ENCODE measurements around the gene VTI1A.
"Not testable (repeated sequence)": the region's sequence is repeated elsewhere in the genome, so short reads cannot be mapped to it uniquely, and the experiment has no call there.

The VTI1A gene

DNA sequence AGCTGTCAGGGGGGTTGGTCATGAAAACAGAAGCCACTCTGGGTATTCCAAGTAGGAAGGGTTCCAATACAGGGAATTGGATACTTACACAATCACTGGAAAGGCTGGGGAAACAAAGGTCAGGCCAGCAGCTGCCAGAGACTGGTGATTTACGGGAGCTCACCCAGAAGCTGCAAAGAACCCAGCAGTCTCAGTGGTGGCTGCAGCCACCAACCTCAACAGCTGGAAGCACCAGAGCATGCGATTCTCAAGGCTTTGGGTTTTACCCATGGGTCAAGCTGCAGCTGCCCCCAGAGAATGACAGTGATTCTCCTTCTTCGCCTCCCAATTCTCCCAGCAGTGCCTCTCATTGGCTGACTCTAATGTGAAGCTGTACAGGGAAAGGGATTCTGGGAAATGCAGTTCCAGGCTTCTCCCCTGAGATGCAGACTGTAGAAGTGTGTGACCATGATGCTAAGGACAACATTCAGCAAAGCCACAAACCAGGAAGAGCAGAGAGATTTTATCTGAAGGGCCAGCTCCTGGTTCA is 395.9 kb downstream of the VTI1A start:
- no peak for DNase-seq

DNA sequence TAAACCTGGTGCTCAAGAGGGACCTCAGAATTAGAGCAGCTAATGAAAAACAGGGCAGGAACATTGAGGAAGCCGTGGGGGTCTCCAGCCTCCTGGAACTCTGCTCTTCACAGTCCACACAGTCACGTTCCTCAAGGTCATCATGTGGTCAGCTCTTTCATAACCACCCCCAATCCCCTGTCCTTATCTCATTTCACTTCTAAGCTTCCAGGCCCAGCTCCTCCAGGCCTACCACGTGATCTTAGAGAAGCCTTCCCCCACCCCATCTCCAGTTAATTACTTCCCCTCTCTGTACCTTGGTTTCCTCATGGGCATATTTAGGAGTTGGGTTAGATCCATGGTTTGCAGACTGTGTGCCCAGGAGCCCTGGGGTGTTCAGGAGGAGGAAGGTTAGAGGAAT is 396.6 kb downstream of the VTI1A start:
- DNase-seq = no peak

- DNase-seq = no peak
Observed at GRCh38 chr10:112844681-112845544, 397.9 kb downstream of the VTI1A start.

DNA sequence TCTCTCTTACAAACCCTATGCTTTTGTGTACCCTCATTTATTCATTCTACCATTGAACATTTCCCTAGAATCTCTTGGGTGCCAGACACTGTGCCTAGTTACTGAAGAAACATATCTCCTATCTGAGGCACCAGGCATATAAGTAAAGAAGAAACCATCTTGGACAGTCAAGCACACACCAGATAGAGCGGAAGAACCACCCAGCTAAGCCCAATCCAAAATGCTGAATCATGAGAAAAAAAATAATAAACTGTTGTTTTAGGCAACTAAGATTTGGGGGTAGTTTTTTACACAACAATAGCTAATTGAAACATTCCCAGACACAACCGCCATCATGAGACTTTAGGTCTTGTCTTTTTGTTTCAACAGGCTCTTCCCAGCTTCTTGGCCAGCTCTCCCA is 400.8 kb downstream of the VTI1A start:
- DNase-seq = no peak

- no peak for DNase-seq
Observed at GRCh38 chr10:112848228-112848627, 401.2 kb downstream of the VTI1A start.

GRCh38 chr10:112848868-112849430 is 401.9 kb downstream of the VTI1A start:
- no peak for DNase-seq

DNA sequence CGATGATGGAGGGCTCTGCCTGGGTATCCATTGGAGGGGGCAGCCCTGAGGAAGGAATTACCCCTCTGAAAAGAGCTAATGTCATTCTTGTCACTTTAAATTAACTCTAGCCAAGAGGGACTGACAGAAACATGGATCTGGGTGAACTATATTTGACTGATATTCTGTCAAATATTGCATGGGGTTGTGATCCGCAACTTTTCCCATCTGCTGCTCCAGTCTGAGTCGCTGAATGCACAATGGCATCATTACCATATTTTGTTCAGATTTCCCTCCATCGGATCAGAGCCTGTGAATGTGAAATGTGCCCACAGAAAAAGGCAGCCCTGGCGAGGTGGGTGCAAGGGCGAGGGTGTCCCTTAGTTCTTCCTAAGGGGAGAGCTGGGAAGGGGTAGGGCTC is 402.5 kb downstream of the VTI1A start:
- no peak for DNase-seq

DNA sequence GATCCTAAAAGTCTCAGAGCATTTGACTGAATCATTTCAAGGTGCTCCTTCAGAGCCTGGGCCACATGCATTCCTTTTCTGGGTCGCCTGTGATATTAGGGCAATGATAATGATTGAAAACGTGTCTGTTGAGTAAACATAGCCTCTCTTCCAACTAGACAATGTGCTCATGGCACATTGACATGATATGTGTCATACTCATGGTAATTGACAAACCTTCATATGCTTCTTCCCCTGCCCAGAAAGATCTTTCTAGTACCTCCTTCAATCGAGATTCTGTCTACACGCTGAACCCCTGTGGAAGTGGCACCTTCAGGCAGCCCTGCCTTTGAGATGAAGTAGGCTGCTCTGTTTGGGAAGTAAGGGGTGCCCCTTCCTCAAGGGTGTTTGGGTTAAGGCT is 404.2 kb downstream of the VTI1A start:
- no peak for DNase-seq

DNA sequence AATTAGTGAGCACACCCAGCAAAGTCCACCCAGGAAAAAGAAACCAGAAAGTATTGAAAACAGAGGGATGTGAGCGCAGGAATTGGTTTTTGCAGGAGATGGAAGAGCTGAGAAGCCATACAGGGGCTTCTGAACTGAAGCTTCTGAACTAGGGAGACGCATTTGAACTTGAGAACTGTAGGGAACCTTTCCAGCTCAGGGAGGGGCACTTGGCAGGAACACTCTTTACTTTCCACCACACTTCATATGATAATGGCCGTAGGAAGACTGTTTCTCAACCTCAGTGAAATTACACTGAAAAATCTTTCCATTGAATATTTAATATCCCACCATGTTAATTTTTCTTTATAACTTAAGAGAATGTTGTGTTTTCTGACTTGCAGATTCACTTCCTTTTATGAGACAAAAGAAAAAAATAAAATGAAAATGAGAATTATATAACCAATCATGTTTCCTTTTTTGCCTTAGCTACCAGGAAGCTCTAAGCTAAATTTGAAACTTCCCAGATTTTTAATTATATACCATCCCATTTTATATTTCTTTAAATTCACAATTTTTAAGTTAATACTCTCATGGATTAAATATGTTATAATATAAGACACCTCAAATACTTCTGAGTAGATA is 404.7 kb downstream of the VTI1A start:
- DNase-seq = no peak

DNA sequence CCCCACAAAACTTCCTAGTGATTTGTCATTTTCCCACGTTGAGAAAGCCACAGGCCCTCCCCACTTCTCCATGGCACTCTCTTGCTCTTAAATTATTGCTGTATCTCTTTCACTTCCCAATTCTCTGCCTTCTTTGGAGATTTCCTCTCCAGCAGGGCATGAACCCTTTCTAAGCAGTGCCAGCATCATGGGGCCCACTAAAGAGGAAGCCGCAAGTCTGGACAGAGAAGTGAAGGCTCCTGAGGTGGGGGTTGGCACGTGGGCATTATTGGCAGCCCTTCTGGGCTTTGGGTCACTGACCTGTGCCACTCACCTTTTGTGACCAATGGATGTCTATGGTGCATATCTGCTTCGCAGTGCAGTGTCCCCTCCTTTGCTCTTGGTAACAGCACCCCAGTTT is 405.3 kb downstream of the VTI1A start:
- DNase-seq = no peak

DNA sequence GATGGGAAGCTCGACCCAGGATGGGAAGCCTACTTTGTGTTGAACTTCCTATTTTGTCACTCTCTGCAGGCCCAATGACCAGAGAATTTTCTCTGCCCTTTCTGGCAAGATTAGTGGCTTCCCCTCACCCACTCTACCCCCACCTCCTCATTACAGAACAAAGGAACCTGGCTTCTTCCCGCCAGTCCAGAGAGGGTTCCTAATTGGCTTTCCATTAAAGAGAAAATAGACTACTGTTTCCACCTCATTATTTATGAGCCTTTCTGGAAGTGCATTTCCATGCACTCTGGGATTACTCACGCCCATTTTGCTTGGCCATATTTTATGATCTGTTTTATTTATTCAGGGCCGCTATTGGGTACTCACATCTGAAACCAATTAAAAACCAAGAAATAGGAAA is 408.1 kb downstream of the VTI1A start:
- DNase-seq = no peak

GRCh38 chr10:112857493-112857892 is 410.5 kb downstream of the VTI1A start:
- DNase-seq = no peak

DNA sequence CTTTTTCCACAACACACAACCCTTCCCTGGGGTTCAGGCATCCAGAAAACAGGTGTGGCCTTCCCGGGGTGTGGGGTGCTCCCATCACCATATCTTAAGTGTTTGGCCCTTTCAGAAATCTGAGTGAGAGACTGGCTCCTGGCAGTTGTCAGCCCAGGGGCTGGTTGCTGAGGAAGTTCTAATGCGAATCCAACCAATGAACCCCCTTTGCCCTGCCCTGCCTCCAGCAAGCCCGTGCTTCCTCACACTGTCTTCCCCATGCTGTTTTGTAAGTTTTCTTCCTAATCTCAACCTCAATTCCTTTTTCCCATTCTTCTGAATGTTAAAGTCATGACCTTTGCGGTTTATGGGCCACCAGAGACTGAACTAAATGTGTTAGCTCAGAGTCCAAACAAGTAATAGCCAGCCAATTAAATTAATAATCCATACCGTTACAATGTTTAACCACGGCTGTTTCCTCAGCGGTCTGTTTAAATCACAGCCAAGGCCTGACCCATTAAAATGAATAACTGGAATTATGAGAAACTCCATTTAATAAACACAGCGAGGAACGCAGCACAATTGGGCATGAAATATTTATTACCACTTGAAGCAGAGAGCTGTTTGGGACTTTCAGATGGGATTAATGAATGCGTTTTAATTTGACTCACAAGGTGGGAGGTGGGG is 412.1 kb downstream of the VTI1A start:
- no peak for DNase-seq

DNA sequence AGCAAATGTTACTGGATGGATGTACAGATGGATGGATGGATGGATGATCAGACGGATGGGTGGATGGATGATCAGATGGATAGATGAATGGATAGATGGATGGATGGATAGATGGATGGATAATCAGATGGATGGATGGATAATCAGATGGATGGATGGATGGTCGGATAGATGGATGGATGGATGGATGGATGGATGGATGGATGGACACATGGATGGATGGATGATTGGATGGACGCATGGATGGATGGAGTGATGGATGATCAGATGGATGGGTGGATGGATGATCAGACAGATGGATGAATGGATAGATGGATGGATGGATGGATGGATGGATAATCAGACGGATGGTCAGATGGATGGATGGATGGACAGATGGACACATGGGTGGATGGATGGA is 412.8 kb downstream of the VTI1A start:
- DNase-seq = no peak

- not testable (repeated sequence) for DNase-seq
Observed at GRCh38 chr10:112863461-112863860, 416.4 kb downstream of the VTI1A start.
